Type B pancreatic cell (in vitro differentiated cells): ENCODE results near the gene LDLRAD4. TPM values are rescaled to one million over a fixed set of nuclear protein-coding genes. Genes with fewer than 3 reads are reported as not detected.

Experiments used
- DNase-seq: peaks from one replicate; pipeline ENCODE4 v3.0.0; 2021; ENCODE audit warnings: mixed read lengths; ENCODE audit not compliant: unreplicated experiment; ENCODE audit errors: extremely low spot score
- H3K27ac Mint-ChIP-seq: 2 replicates; pipeline ENCODE4 v1.8.0; 2021; ENCODE audit warnings: mild to moderate bottlenecking, mixed read lengths
- H3K27me3 Mint-ChIP-seq: 2 replicates; pipeline ENCODE4 v1.8.0; 2021; ENCODE audit warnings: mixed read lengths
- H3K36me3 Mint-ChIP-seq: 2 replicates; pipeline ENCODE4 v1.8.0; 2021; ENCODE audit warnings: mixed read lengths
- H3K4me1 Mint-ChIP-seq: one replicate; pipeline ENCODE4 v1.8.0; 2021; ENCODE audit warnings: mixed read lengths; ENCODE audit not compliant: unreplicated experiment
- H3K4me3 Mint-ChIP-seq: 2 replicates; pipeline ENCODE4 v1.8.0; 2021; ENCODE audit warnings: mild to moderate bottlenecking, mixed read lengths
- H3K9me3 Mint-ChIP-seq: 2 replicates; pipeline ENCODE4 v1.8.0; 2021; ENCODE audit warnings: mixed read lengths
- total RNA-seq: library from RNA; stranded (reverse); gene quantifications from 2 replicates; pipeline ENCODE4 v1.2.1, GENCODE V29; 2021; ENCODE audit warnings: low replicate concordance
- TF ChIP-seq, protein P1 (sequence below): fragments of 200-600 bp; sonication (generic); conservative IDR thresholded peaks from 2 replicates; pipeline ENCODE4 v1.5.0; 2021; ENCODE audit warnings: antibody characterized with exemption, mild to moderate bottlenecking

Gene LDLRAD4
- total RNA-seq, 1 donor from 2014 or later = 2.4 TPM

DNA sequence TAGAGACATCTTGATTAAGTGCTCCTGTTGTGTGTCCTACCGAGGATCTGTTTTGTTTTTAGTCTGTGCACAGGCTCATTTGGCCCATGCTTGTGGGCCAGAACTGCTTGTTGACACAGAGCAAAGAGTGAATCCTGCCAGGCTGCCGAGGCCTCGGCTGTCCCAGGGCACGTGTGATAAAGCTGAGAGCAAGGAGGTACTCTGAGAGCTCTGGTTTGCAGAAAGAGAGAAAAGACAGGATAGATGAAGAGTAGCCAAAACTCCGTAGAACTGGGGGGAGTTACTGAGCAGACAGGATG lies 332.7 kb downstream of the LDLRAD4 start:
- peaks cover 36% of the 10 kb centered on the region for H3K27me3 Mint-ChIP-seq
- H3K4me1 Mint-ChIP-seq = peaks cover 6% of the 10 kb centered on the region
- TF ChIP-seq, protein P1, sequence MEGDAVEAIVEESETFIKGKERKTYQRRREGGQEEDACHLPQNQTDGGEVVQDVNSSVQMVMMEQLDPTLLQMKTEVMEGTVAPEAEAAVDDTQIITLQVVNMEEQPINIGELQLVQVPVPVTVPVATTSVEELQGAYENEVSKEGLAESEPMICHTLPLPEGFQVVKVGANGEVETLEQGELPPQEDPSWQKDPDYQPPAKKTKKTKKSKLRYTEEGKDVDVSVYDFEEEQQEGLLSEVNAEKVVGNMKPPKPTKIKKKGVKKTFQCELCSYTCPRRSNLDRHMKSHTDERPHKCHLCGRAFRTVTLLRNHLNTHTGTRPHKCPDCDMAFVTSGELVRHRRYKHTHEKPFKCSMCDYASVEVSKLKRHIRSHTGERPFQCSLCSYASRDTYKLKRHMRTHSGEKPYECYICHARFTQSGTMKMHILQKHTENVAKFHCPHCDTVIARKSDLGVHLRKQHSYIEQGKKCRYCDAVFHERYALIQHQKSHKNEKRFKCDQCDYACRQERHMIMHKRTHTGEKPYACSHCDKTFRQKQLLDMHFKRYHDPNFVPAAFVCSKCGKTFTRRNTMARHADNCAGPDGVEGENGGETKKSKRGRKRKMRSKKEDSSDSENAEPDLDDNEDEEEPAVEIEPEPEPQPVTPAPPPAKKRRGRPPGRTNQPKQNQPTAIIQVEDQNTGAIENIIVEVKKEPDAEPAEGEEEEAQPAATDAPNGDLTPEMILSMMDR = no peak
- no peak overlapping the region for H3K27ac Mint-ChIP-seq
- DNase-seq = no peak
- H3K4me3 Mint-ChIP-seq = no peak overlapping the region
- H3K36me3 Mint-ChIP-seq = no peaks in the 10 kb centered on the region
- H3K9me3 Mint-ChIP-seq = peaks cover 5% of the 10 kb centered on the region

DNA sequence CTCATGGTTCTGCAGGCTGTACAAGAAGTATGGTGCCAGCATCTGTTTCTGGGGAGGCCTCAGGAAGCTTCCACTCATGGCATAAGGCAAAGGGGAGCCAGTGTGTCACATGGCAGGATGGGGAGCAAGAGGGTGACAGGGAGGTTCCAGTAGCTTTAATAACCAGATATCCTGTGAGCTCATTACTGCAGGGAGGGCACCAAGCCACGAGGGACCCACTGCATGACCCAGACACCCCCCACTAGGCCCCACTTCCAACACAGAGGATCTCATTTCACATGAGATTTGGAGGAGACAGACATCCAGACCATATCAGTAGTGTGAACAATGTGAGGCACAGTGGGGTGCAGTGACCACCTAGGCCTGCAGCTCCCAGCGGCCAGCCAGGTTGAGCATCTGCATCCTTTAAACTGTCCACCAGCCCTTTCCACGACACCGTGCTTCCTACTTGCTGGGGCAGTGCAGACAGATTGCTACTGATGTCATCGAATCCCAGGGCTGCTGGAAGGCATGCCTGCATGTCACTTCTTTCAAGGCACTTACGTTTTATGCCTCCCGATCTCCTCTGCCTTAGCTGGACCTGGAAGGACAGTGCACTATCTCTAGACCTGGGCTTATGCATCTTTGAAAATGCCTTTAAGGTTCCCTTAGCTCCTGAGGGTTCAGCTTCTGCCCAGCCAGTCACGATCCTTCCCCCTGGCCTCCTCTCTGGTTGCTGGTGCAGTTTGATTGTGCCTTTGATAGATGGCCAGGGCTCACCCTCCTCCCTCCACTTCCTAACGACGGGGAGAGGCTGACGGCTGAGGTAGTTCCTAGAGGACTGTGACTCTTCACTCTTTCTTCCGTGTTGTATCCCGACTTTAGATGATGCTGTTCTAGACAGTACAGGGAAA lies 333.5 kb downstream of the LDLRAD4 start:
- H3K27ac Mint-ChIP-seq = no peak overlapping the region
- H3K4me1 Mint-ChIP-seq = peaks cover 6% of the 10 kb centered on the region
- H3K9me3 Mint-ChIP-seq = peaks cover 5% of the 10 kb centered on the region
- no peak overlapping the region for H3K4me3 Mint-ChIP-seq
- no peaks in the 10 kb centered on the region for H3K36me3 Mint-ChIP-seq
- TF ChIP-seq, protein P1 = no peak
- peak; percentile 43 for DNase-seq
- H3K27me3 Mint-ChIP-seq = peaks cover 38% of the 10 kb centered on the region

DNA sequence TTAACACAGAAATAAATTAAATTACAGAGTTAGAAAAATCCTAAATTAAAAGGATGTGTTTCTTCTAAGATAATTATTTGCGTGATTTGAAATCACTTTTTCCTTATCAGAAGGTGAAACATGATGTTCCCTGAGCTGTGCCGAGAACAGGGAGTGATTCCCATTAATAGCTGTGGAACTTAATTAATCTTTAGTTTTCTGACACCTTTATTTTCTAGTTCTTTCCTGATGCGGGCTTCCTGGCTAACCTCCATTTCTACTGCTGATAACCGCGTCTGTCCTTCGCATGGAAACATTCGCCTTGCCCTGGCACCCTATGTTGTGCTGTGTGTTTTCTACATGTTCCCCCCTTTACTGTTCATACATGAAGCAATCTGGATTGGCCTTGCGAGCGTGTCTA lies 334.9 kb downstream of the LDLRAD4 start:
- H3K4me3 Mint-ChIP-seq = no peak overlapping the region
- no peaks in the 10 kb centered on the region for H3K36me3 Mint-ChIP-seq
- TF ChIP-seq, protein P1 = no peak
- H3K27ac Mint-ChIP-seq = no peak overlapping the region
- H3K4me1 Mint-ChIP-seq = peaks cover 9% of the 10 kb centered on the region
- DNase-seq = no peak
- peaks cover 41% of the 10 kb centered on the region for H3K27me3 Mint-ChIP-seq
- peaks cover 5% of the 10 kb centered on the region for H3K9me3 Mint-ChIP-seq

DNA sequence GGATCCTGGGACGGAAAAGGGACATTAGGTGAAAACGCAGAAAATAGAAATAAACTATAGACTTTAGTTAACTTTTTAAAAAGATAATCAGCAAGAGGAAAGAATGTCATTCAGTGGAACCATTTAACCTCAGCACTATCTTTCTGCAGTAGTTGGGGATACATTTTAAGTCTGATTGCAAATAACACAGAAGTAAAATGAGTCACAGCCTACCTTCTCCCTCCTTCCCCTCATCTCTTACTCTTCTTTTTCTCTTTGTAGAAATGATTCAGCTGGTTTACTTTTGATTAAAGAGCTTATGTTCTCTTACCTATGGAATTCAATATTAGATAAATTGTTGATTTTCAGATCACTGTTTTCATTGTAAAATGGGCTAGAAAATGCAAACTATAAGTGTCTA lies 336.6 kb downstream of the LDLRAD4 start:
- TF ChIP-seq, protein P1 = no peak
- Mint-ChIP-seq H3K4me1 (peaks cover 9% of the 10 kb centered on the region), H3K4me3 (no peak overlapping the region), H3K27ac (no peak overlapping the region), H3K9me3 (peaks cover 5% of the 10 kb centered on the region), H3K36me3 (no peaks in the 10 kb centered on the region), H3K27me3 (peaks cover 36% of the 10 kb centered on the region)
- DNase-seq = no peak

DNA sequence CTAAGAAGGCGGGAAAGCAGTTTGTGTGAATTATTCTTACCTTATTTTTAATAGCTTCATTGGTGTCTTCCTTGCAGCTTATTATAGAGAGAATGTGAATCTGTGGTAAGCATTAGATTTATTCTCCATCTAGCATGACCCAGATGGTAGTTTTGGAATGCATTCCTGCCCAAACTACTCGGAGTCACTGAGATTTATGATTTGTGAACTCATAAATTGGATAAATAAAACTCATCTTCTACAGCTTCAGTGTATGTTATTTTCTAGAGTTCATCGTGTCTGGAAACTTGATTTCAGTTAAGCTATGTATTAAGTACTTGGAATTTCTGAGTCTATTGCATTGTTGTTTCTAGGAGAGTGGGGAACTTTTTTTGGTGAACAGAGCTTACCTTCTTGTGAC lies 337.3 kb downstream of the LDLRAD4 start:
- H3K9me3 Mint-ChIP-seq = peaks cover 5% of the 10 kb centered on the region
- peaks cover 9% of the 10 kb centered on the region for H3K4me1 Mint-ChIP-seq
- no peak for DNase-seq
- peaks cover 36% of the 10 kb centered on the region for H3K27me3 Mint-ChIP-seq
- no peak overlapping the region for H3K4me3 Mint-ChIP-seq
- no peak overlapping the region for H3K27ac Mint-ChIP-seq
- H3K36me3 Mint-ChIP-seq = no peaks in the 10 kb centered on the region
- TF ChIP-seq, protein P1 = no peak
